Fibroblast of the aortic adventitia (primary cell): Measurements from ENCODE around the gene HS2ST1. TPM values are rescaled to one million over a fixed set of nuclear protein-coding genes. Genes with fewer than 3 reads are reported as not detected.
A peak's percentile ranks its signal among the peaks of the same experiment; 100 is the strongest.

ENCODE experiments used
- DNase-seq: peaks from one replicate; pipeline ENCODE4 v3.0.0-alpha.2; 2010; ENCODE audit warnings: low read depth
- H3K4me3 ChIP-seq: 2 replicates; pipeline ENCODE4 v1.5.1; 2011; ENCODE audit warnings: low read depth, mild to moderate bottlenecking, control low read depth, low read length, moderate library complexity
- total RNA-seq: library from RNA; depleted of rRNA; stranded (reverse); fragments of >200 nt; gene quantifications from 2 replicates; pipeline ENCODE4 v1.2.3, GENCODE V29; 2012; ENCODE audit warnings: low replicate concordance
- TF ChIP-seq, protein P1 (sequence below): IDR thresholded peaks from 2 replicates; pipeline ENCODE4 v1.5.1; 2011; ENCODE audit warnings: mild to moderate bottlenecking, low read length, control low read depth, inconsistent platforms; ENCODE audit not compliant: insufficient read depth

HS2ST1 gene
- total RNA-seq, 1 donor: 51.0 TPM

DNA sequence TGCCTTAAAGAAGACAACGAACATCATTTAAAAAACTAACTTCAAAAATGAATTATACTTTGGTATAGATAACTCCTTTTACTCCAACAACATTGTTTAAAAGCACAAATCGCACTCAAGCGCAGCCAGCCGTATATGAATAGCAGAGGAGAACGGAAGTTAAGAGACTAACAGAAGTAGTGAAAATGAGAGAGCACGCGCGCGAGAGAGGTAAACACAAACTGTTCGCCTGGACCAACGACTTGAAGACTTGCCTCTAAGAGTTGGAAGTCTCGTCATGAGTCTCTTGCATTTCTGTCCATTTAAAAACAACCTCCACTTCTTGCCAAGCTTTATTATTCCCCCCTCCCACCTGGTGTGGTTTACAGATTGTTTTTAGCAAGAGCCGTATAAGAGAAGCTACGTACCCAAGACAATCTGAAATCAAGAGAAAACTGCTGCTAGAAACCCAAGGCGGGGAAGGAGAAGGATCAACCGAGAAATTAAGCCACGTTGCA lies 988 bp upstream of the HS2ST1 start:
- DNase-seq: peak; percentile 47
- TF ChIP-seq, protein P1, sequence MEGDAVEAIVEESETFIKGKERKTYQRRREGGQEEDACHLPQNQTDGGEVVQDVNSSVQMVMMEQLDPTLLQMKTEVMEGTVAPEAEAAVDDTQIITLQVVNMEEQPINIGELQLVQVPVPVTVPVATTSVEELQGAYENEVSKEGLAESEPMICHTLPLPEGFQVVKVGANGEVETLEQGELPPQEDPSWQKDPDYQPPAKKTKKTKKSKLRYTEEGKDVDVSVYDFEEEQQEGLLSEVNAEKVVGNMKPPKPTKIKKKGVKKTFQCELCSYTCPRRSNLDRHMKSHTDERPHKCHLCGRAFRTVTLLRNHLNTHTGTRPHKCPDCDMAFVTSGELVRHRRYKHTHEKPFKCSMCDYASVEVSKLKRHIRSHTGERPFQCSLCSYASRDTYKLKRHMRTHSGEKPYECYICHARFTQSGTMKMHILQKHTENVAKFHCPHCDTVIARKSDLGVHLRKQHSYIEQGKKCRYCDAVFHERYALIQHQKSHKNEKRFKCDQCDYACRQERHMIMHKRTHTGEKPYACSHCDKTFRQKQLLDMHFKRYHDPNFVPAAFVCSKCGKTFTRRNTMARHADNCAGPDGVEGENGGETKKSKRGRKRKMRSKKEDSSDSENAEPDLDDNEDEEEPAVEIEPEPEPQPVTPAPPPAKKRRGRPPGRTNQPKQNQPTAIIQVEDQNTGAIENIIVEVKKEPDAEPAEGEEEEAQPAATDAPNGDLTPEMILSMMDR: no peak
- H3K4me3 ChIP-seq: peak overlapping the region; percentile 100

DNA sequence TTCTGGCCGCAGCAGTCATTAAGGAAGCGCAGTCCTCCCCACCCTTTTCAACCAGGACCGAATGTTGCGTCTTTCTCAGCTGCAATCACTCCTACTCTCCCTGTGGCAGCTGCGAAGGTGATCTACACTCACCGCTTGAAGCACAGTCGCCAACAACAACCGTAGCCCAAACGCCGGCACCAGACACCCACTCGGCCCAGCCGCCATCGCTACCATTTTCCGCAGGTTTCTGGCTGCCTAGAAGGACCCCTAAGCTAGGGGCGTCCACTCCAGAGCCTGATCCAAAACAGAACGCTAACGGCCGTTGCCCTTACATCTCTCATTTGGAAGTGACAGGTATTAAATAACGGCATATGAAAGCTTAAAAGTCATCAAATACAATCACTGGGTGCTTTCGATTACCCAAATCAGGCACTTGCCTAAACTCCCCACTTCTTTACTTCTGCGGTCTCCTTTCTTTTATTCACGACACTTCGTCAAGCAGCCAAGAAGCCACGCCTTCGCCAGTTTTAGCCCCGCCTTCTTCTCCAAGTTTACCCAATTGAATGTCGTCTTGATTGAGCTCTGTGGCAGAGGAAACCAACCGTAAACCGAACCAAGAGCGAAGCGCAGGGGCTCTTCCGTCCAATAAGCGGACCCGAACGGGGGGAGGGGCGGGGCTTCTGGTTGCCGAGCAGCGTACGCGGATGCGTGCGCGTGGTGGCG lies 387 bp upstream of the HS2ST1 start, which contains the start of gene SELENOF:
Gene SELENOF (minus strand): TSS at position 231 of the 705 bp plus-strand sequence. CDS start 15 bp downstream, at position 216.
- peak; percentile 100 for DNase-seq
- peak within 1 kb of the TSS; percentile 100 for H3K4me3 ChIP-seq
- TF ChIP-seq, protein P1: no peak

DNA sequence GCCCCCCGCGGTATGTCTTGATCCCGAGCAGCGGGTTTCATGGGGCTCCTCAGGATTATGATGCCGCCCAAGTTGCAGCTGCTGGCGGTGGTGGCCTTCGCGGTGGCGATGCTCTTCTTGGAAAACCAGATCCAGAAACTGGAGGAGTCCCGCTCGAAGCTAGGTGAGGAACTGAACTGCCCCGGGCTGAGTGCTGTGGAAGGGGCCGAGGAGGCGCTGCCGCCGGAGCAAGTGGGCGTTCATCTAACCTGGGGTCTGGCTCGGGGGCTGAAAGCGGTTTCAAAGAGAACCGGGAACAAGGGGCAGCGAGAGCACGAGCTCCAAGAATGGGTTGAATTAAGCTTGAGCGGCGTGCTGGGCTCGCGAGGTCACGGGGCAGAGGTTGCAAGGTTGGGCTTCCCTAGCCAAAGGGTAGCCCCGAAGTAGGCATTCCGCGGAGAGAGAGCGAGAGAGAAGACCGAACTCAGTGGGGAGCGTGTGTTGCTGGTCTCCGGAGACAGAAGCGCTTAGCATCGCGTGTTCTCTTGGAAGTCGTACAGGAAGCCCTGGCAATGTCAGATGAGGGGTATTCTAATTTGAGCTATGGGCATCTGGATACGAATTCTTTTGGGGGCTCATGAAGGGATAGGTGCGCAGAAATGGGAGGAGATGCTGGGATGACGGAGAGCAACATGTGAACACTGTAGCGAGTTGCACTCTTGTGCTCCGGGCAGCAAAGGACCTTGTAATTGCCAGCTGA lies 732 bp downstream of the HS2ST1 start:
- DNase-seq: peak; percentile 59
- peak overlapping the region; percentile 92 for H3K4me3 ChIP-seq
- TF ChIP-seq, protein P1: no peak

DNA sequence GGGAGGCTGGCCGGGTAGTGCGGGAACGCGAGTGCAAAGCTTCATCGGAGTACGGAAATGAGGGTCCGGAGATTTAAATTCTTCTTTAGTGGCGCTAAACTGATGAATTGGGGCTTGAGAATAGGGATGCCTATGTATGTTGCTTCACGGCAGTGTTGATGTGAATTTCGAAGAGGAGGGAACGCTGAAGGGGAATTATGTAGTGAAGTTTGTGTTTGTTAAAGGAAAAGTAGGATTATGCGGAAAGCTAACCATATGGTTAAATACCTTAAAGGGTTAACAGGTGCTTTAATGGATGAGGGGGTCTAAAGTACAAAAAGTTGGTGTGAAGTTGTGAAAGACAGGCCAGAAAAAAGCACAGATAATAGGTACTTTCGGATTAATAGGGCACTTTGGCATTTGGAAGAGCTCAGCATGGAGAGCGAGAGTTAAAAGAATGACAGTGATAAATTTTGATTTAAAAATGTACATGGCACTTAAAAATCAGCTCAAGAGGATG lies 1.4 kb downstream of the HS2ST1 start:
- peak overlapping the region; percentile 92 for H3K4me3 ChIP-seq
- TF ChIP-seq, protein P1: no peak
- DNase-seq: no peak

DNA sequence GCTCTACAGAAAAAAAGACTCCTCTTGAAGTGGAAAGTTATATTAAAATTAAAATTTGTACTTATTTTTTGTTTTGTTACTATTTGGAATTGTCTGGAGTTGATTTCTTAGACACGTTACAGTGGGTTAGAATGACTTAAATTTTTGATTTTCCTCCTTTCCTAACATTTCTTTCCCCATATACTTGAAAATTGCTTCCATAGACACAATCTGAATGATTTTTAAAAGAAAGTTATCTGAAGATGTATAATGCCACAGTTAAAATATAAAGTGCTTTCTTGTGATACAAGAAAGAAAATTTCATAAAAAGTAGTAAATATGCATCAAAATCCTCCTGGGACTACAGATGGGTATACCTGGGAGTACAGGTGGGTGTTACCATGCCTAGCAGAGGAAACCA lies 2.3 kb downstream of the HS2ST1 start:
- H3K4me3 ChIP-seq: peak overlapping the region; percentile 92
- DNase-seq: no peak
- TF ChIP-seq, protein P1: no peak

DNA sequence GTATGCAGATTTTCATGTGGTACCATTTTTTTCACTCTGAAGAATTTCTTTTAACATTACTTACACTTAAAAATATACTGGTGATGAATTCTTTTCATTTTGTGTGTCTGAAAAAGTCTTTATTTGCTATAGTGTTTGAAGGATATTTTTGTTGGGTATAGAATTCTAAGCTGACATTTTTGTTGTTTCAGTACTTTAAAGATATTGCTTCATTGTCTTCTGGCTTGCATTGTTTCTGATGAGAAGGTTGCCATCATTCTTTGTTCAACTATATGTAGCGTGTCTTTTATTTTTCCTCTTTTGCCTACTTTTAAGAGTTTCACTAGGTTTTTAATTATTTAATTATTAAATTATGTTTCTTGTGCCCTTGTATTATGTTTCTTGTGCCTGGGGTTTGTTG lies 8.0 kb downstream of the HS2ST1 start:
- H3K4me3 ChIP-seq: no peak overlapping the region
- no peak for DNase-seq
- TF ChIP-seq, protein P1: no peak
